ENCODE data around the gene GLRA1. TPM values are rescaled to one million over a fixed set of nuclear protein-coding genes. Genes with fewer than 3 reads are reported as not detected.
"Not testable (repeated sequence)": the region's sequence is repeated elsewhere in the genome, so short reads cannot be mapped to it uniquely, and the experiment has no call there.

GLRA1 gene
- total RNA-seq, 1 donor from 2014 or later: not detected

GRCh38 chr5:151917904-151918303 is 6.7 kb downstream of the GLRA1 start:
- no peak for DNase-seq (ENCODE audit: low read depth in 2 of 2)

DNA sequence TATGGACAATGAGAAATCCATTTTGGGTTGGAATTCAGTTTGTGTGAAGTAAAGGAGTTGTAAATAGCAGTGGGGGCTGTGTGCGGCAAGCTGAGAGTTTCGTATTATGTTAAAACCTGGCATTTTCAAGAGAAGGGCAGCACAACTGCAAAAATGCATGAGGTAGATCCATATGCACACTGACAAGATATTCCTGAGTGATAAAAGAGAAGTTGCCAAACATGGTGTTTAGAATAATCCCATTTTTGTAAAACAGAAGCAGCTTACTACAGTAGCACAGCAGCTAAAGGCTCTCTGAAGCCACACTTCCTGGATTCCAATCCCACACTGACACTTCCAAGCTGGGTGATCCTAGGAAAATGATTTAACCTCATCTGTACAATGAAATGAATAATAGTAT is 11.2 kb downstream of the GLRA1 start:
- no peak for DNase-seq (ENCODE audit: low read depth in 2 of 2)

GRCh38 chr5:151912360-151912759 is 12.3 kb downstream of the GLRA1 start:
- no peak for DNase-seq (ENCODE audit: low read depth in 2 of 2)

DNA sequence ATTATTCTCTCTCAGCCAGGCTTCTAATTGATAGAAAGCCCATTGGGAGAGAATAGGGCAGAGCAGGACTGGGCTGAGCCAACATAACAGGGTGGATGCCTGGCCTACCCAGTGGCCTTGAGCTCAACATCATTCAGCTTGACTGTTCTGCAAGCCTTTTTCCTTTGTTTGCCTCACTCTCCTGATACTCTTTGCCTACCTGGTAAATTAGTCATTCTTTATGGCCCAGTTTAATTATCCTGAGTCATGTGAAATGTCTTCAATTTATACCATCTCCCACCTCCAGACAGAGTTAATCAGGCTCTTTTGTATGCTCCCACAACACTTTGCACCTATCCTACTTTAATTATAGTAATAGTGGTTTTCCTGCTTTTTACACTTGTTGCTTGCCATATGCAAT is 13.6 kb downstream of the GLRA1 start:
- no peak for DNase-seq (ENCODE audit: low read depth in 2 of 2)

DNA sequence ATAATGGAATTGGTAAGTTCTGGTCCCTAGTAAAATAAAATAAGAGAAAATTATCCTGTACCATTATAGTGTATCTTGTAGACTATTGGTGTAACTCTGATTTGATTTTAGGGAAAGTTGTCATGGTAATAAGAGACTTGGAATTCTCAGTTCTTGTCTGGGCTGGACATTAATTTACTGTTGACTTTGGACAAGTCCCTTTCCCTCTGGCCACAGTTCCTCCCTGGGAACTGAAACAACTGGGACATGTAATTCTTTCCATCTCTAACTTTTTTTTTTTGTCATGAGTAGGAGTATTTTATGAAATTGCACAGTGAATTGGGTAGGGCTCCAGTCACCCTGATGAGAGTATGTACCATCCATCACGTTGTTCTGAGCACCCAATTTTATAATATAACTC is 15.0 kb downstream of the GLRA1 start:
- no peak for DNase-seq (ENCODE audit: low read depth in 2 of 2)

DNA sequence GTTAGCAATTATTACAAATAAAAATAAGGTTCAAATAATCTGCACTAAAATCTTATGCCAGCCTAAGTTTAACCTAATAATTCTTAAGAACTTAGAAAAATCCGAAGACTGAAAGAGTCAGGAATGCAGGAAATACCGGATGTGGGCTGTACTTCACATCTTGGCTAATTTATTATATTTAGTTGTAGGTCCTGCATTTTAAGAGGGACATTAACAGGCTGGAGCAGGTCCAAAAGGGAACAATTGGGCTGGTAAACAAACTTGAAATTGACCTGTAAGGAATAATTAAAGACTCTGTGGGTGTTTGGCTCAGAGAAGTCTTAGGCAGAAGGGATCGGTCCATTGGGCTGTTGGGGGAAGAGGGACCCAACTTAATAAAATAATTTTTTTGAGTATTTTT is 18.4 kb downstream of the GLRA1 start:
- DNase-seq (ENCODE audit: low read depth in 2 of 2): no peak

GRCh38 chr5:151905557-151905961 is 19.1 kb downstream of the GLRA1 start:
- no peak for DNase-seq (ENCODE audit: low read depth in 2 of 2)

GRCh38 chr5:151904909-151905308 is 19.7 kb downstream of the GLRA1 start:
- no peak for DNase-seq (ENCODE audit: low read depth in 2 of 2)

DNA sequence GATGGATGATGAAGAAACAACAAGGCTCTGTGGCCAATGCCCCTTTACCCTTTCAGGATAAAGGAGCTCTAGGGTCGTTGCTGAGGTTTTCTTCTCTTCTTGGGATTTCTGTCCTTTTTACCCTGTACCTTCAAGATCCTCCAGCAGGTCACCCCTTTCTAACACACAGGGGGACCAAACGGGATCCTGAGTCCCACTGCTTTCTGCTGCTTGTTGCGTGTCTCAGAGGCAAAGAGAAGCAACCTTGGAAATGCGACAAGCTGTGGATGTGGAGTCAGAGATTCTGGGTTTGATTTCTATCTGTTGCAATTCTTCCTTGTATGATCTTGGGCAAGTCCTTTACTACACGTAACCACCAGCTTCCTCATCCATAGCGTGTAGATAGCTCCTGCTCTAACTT is 20.5 kb downstream of the GLRA1 start:
- no peak for DNase-seq (ENCODE audit: low read depth in 2 of 2)

DNA sequence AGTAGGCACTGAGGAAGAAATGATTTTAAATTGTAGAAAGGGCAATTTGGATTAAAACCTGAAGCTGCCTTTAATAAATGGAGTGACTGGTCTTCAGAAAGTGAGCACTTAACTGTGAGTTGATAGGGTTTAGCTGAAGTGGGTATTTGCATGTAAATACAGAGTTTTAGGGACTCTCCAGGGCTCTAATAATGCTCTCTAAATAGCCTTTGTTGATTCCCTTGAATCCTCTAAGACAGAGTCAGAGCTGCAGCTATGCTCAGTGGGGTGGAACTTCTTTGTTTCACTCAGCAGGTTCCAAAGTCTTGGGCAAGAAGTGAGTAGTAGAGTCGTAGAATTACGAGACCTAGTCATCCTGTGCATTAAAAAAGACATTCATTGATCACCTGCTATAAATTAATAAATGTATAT is 21.4 kb downstream of the GLRA1 start:
- DNase-seq (ENCODE audit: low read depth in 2 of 2): no peak

DNA sequence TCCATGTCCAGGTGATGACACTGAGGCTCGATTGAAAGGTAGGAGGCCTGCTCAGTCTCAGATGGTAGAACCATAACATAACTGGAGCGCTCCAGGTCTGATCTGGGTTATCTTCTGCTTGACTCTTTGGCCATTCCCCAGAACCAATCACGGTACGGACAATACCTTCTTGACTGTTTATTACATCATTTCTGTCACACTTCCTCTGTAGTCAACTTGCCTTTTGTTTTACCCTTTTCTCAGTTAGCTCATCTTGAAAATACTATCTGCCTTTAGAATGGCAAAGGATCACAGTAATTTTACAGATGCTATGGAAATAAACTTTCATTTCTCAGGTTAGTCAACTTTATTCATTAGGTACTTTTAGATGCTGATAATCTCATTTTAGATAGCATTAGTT is 22.4 kb downstream of the GLRA1 start:
- DNase-seq (ENCODE audit: low read depth in 2 of 2): no peak

DNA sequence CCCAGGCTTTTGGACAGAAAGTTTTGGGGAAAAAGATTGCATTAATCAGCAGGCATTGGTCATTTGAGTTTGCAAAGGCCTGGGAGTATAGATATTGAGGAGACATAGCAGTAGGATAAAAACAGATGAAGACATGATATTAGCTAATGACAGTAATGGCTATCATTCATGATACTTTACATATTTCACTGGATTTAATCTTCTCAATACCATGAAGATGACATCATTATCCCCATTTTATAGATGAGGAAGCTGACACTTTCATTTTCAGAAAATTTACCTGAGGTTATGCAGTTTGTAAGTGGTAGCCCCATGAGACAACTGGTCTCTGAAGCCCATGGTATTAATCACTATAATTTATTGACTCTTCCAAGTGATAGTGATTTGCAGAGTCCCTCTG is 23.0 kb downstream of the GLRA1 start:
- no peak for DNase-seq (ENCODE audit: low read depth in 2 of 2)

DNA sequence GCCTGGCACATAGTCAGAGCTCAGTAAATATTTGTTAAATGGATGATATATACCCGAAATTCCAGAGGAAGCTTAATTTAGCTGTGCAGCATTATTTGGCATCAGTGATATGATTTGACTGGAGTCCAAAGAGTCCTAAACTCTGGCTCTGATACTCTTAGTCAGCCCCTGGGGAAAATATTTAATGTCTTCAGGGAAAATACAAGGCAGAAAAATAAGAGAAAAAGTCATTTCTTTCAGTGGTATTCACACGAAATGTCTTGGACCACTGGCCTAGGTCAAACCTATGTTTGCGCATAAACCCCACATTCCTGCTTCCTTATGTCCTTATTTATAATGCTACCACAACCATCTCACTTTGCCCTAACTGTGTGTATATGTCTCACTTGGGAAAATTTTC is 23.8 kb downstream of the GLRA1 start:
- no peak for DNase-seq (ENCODE audit: low read depth in 2 of 2)

DNA sequence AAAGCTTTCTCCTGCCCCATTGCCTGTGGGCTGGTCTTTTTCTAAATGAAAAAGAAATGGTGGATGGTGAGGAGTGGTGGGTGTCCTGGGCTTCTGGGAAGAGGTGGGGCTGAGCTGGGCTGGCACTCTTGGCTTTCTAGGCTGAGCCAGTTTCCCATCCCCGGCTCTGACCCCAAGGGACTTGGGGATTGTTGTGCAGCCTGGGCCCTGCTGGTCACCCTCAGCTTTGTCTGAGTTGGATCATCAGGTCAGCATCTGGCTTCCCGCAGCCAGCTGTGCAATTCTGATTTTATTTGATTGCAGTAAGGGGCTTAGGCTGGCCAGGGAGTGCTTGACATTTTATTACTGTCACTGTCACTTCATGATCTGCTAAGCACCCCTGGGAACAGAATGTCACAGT is 25.3 kb downstream of the GLRA1 start:
- no peak for DNase-seq (ENCODE audit: low read depth in 2 of 2)

- DNase-seq (ENCODE audit: low read depth in 2 of 2): no peak
Observed at GRCh38 chr5:151897896-151898295, 26.8 kb downstream of the GLRA1 start.

GRCh38 chr5:151897020-151897552 is 27.6 kb downstream of the GLRA1 start:
- no peak for DNase-seq (ENCODE audit: low read depth in 2 of 2)

- no peak for DNase-seq (ENCODE audit: low read depth in 2 of 2)
Observed at GRCh38 chr5:151896031-151896691, 28.5 kb downstream of the GLRA1 start.

DNA sequence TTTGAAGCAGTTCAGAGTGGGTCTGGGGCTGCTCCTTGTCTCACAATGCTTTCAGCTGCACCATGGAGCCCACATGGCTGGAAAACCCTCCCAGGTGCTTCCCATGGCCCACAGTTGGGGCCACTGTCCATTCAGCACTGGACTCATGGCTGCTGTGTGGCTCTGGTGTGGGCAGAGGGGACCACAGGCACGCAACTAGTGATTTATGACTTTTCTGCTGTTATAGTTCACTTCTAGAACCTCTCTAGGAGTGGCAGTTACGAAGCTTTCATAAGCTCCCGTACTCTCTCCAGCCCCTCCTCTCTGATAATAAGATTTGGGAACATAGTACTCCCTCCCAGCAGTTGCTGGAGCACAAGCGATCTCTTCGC is 29.0 kb downstream of the GLRA1 start:
- no peak for DNase-seq (ENCODE audit: low read depth in 2 of 2)

GRCh38 chr5:151893485-151893884 is 31.2 kb downstream of the GLRA1 start:
- DNase-seq (ENCODE audit: low read depth in 2 of 2): not testable (repeated sequence)

GRCh38 chr5:151892393-151892792 is 32.3 kb downstream of the GLRA1 start:
- DNase-seq (ENCODE audit: low read depth in 2 of 2): no peak

DNA sequence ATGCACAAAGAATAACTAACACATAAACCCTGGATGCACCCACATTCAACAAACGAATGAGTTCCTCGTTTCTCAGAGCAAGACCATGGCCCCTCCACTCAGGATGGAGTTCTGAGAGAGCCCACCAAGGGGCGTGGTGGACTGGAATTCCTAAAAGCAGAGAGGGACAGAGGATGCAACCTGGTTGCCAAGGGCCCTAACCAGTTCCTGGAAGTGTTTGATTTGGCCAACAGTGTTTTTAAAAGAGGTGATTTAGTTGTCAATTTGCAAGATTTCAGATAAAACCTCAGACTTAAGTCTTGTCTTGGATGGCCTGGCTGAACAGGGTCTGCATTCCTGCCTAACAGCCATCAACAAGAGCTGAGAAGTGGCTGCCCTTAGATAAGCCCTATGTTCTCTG is 34.4 kb downstream of the GLRA1 start:
- no peak for DNase-seq (ENCODE audit: low read depth in 2 of 2)

DNA sequence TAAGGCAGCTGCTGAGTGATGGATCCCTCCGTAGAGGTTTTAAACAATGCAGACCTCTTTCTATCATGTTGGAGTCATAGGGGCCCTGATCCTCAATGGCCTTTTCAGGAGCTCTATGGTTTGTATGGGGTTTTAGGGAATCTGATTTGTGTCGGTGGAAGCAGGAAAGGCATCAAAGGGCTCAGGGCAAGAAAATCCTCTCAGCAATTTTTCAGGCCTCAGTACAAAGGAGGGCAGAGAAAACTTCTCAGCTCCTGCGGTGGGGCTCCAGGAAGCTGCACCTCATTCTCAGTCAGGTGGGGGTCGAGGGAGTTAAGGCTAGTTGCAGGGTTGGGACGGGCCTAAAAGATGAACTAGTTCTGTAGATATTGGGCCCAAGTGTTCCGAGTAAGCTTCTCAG is 35.0 kb downstream of the GLRA1 start:
- DNase-seq (ENCODE audit: low read depth in 2 of 2): no peak

- no peak for DNase-seq (ENCODE audit: low read depth in 2 of 2)
Observed at GRCh38 chr5:151886546-151887275, 37.9 kb downstream of the GLRA1 start.
